GM12878 (cell line): ENCODE measurements around the gene LFNG. TPM values are rescaled to one million over a fixed set of nuclear protein-coding genes. Genes with fewer than 3 reads are reported as not detected.

Source experiments
- CBFB ChIP-seq: IDR thresholded peaks from 2 replicates; pipeline ENCODE4 v1.6.1; 2016; ENCODE audit warnings: antibody characterized with exemption, low read depth
- polyA plus RNA-seq, 11 experiments: library from polyadenylated mRNA; depleted of rRNA in 4 of 11; unstranded in 6 of 11; stranded (reverse) in 5 of 11; fragments of >200 nt; fragmentation: Nextera tagmentation in 4 of 11; fragmentation: Illumina TruSeq in 1 of 11; extraction: Ambion mirVana in 4 of 11; extraction: Trizol in 1 of 11; gene quantifications; 1 replicate in 1 of 11; 2 replicates in 10 of 11; pipeline versions ENCODE4 v1.2.1 to v1.2.3, GENCODE V29; 2011 to 2016; ENCODE audit warnings: inconsistent platforms in 2 of 11, missing spikeins in 2 of 11, low read depth in 1 of 11
- total RNA-seq, 4 experiments: library from RNA; depleted of rRNA in 3 of 4; stranded (reverse); fragments of >200 nt in 3 of 4; fragmentation: Illumina TruSeq in 1 of 4; extraction: Trizol in 1 of 4; gene quantifications; 2 replicates each; pipeline versions ENCODE4 v1.2.1 to v1.2.3, GENCODE V29; 2013 to 2021
- TF ChIP-seq, protein P1 (sequence below): fragments of 450-650 bp; IDR thresholded peaks from 2 replicates; pipeline ENCODE4 v1.6.1; 2017; ENCODE audit warnings: low read depth, mild to moderate bottlenecking, moderate library complexity
- TF ChIP-seq, protein P2 (sequence below): fragments of 150-350 bp; IDR thresholded peaks from 2 replicates; pipeline ENCODE4 v1.6.1; 2014; ENCODE audit warnings: mild to moderate bottlenecking, low read depth, low read length
- TF ChIP-seq, protein P3 (sequence below): IDR thresholded peaks from 2 replicates; pipeline ENCODE4 v1.6.1; 2012; ENCODE audit warnings: improper control_type of control experiment, low read depth, low read length; ENCODE audit not compliant: insufficient replicate concordance
- TF ChIP-seq, protein P4 (sequence below): IDR thresholded peaks from 2 replicates; pipeline ENCODE4 v1.6.1; 2012; ENCODE audit warnings: low read depth, low read length, improper control_type of control experiment
- TF ChIP-seq, protein P5 (sequence below): IDR thresholded peaks from 2 replicates; pipeline ENCODE4 v1.6.1; 2011; ENCODE audit warnings: borderline replicate concordance, low read depth, mild to moderate bottlenecking, moderate library complexity, low read length; ENCODE audit not compliant: insufficient read depth, poor library complexity, severe bottlenecking

The LFNG gene
- total and polyA plus RNA-seq, 10 of the 15 experiments (the other 5 are each of a cell fraction or from before 2014, with no cell fraction given): 0.09 to 0.68 (median 0.33) TPM; not detected in 2

DNA sequence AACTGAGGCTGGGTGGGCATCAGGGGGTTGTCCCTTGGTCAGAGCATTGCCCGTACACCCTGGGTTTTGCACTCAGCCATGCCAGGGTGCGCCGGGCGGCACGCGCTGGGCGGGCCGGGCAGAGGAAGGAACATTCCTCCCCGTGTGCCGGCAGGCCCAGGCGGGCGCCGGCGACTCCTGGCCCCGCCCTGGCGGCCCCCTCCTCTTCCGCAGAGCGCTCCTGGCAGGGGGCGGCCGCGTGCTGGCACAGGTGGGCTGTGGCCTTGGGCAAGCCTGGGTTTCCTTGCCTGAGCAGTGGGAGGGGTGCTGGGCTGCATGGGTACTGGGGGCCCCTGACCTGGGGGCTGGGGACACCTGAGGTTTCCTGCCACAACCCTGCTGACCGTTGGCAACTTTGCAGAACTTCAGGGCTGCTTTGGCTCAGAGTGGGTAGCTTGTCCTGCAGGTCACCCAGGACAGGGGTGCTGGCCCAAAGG lies 3.9 kb downstream of the LFNG start (continued):
- TF ChIP-seq, protein P1, sequence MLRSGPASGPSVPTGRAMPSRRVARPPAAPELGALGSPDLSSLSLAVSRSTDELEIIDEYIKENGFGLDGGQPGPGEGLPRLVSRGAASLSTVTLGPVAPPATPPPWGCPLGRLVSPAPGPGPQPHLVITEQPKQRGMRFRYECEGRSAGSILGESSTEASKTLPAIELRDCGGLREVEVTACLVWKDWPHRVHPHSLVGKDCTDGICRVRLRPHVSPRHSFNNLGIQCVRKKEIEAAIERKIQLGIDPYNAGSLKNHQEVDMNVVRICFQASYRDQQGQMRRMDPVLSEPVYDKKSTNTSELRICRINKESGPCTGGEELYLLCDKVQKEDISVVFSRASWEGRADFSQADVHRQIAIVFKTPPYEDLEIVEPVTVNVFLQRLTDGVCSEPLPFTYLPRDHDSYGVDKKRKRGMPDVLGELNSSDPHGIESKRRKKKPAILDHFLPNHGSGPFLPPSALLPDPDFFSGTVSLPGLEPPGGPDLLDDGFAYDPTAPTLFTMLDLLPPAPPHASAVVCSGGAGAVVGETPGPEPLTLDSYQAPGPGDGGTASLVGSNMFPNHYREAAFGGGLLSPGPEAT: no peak
- TF ChIP-seq, protein P2, sequence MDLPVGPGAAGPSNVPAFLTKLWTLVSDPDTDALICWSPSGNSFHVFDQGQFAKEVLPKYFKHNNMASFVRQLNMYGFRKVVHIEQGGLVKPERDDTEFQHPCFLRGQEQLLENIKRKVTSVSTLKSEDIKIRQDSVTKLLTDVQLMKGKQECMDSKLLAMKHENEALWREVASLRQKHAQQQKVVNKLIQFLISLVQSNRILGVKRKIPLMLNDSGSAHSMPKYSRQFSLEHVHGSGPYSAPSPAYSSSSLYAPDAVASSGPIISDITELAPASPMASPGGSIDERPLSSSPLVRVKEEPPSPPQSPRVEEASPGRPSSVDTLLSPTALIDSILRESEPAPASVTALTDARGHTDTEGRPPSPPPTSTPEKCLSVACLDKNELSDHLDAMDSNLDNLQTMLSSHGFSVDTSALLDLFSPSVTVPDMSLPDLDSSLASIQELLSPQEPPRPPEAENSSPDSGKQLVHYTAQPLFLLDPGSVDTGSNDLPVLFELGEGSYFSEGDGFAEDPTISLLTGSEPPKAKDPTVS: no peak
- TF ChIP-seq, protein P3, sequence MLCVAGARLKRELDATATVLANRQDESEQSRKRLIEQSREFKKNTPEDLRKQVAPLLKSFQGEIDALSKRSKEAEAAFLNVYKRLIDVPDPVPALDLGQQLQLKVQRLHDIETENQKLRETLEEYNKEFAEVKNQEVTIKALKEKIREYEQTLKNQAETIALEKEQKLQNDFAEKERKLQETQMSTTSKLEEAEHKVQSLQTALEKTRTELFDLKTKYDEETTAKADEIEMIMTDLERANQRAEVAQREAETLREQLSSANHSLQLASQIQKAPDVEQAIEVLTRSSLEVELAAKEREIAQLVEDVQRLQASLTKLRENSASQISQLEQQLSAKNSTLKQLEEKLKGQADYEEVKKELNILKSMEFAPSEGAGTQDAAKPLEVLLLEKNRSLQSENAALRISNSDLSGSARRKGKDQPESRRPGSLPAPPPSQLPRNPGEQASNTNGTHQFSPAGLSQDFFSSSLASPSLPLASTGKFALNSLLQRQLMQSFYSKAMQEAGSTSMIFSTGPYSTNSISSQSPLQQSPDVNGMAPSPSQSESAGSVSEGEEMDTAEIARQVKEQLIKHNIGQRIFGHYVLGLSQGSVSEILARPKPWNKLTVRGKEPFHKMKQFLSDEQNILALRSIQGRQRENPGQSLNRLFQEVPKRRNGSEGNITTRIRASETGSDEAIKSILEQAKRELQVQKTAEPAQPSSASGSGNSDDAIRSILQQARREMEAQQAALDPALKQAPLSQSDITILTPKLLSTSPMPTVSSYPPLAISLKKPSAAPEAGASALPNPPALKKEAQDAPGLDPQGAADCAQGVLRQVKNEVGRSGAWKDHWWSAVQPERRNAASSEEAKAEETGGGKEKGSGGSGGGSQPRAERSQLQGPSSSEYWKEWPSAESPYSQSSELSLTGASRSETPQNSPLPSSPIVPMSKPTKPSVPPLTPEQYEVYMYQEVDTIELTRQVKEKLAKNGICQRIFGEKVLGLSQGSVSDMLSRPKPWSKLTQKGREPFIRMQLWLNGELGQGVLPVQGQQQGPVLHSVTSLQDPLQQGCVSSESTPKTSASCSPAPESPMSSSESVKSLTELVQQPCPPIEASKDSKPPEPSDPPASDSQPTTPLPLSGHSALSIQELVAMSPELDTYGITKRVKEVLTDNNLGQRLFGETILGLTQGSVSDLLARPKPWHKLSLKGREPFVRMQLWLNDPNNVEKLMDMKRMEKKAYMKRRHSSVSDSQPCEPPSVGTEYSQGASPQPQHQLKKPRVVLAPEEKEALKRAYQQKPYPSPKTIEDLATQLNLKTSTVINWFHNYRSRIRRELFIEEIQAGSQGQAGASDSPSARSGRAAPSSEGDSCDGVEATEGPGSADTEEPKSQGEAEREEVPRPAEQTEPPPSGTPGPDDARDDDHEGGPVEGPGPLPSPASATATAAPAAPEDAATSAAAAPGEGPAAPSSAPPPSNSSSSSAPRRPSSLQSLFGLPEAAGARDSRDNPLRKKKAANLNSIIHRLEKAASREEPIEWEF: no peak
- TF ChIP-seq CBFB: no peak
- TF ChIP-seq, protein P4, sequence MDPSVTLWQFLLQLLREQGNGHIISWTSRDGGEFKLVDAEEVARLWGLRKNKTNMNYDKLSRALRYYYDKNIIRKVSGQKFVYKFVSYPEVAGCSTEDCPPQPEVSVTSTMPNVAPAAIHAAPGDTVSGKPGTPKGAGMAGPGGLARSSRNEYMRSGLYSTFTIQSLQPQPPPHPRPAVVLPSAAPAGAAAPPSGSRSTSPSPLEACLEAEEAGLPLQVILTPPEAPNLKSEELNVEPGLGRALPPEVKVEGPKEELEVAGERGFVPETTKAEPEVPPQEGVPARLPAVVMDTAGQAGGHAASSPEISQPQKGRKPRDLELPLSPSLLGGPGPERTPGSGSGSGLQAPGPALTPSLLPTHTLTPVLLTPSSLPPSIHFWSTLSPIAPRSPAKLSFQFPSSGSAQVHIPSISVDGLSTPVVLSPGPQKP: no peak
- TF ChIP-seq, protein P5, sequence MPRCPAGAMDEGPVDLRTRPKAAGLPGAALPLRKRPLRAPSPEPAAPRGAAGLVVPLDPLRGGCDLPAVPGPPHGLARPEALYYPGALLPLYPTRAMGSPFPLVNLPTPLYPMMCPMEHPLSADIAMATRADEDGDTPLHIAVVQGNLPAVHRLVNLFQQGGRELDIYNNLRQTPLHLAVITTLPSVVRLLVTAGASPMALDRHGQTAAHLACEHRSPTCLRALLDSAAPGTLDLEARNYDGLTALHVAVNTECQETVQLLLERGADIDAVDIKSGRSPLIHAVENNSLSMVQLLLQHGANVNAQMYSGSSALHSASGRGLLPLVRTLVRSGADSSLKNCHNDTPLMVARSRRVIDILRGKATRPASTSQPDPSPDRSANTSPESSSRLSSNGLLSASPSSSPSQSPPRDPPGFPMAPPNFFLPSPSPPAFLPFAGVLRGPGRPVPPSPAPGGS: no peak
- TF ChIP-seq, all 136 proteins: peak for 0
